Activated naive CD4-positive, alpha-beta T cell treated with anti-CD3 and anti-CD28 coated beads, Interleukin-2, amount 10 ng/mL, durations not matched to agents 7 days and 5 days (primary cell): ENCODE measurements around the gene UNC119B.

Experiments
- CTCF ChIA-PET: fragments of 350-600 bp; sonication (Branson Sonifier 250); formaldehyde crosslinking; loops from one replicate; lab custom pipeline; 2021; ENCODE audit warnings: antibody characterized with exemption; lab: Charles Lee
- DNase-seq: peaks from one replicate; pipeline ENCODE4 v3.0.0-alpha.2; 2020
- H3K27ac Mint-ChIP-seq: one replicate; pipeline ENCODE4 v1.8.0; 2021; ENCODE audit warnings: mild to moderate bottlenecking, moderate library complexity, mixed read lengths
- H3K27me3 Mint-ChIP-seq: one replicate; pipeline ENCODE4 v1.8.0; 2021; ENCODE audit warnings: mild to moderate bottlenecking, mixed read lengths
- H3K36me3 Mint-ChIP-seq: one replicate; pipeline ENCODE4 v1.8.0; 2021; ENCODE audit warnings: mixed read lengths
- H3K4me1 Mint-ChIP-seq: one replicate; pipeline ENCODE4 v1.8.0; 2021; ENCODE audit warnings: mixed read lengths
- H3K4me3 Mint-ChIP-seq: one replicate; pipeline ENCODE4 v1.8.0; 2021; ENCODE audit warnings: mild to moderate bottlenecking, moderate library complexity, mixed read lengths
- H3K9me3 Mint-ChIP-seq: one replicate; pipeline ENCODE4 v1.8.0; 2021; ENCODE audit warnings: mixed read lengths

Gene UNC119B

DNA sequence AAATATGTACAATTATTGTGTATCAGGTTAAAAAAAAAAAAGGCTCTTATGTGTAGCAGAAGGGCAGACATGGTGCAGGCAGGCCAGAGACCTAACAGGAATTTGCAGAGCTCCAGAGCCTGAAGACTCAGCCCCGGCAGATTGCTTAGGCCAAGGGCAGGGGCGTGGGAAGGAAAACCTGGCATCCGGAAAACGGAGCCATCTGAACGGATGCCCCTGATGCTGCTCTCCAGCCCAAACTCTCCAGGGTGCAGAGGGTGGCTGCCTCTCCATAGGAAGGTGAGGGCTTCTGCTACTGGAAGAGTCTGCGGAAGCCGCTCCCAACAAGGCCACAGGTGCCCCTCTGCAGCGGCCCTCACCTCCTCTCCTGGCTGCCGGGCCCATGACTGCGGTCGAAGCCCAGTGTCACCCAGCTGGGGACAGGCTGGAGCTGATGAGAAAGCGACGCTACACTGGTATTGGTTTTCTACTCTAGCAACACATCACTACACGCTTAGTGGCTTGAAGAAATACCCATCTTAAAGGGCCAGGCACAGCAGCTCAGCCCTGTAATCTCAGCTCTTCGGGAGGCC, 34.8 kb downstream of the UNC119B start:
- no peaks in the 10 kb centered on the region for H3K36me3 Mint-ChIP-seq

DNA sequence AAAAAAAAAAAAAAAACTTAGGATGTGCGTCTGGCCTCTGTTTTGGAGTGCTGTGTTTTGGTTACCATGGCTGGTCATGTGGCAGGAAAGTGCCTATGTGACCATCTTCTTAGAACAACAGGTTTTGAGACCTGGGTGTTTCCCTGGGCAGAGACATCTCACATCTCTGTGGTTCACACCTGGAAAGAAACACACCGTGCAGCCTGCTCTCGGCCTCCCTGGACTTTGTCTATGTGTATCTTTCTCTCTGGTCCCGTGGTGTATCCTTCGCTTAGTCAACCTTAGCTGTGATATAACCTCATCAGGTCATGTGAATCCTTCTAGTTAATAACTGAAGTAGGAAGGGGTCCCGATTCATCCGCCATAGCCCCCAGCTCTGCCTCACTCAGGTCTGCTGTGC, 38.0 kb downstream of the UNC119B start:
- no peaks in the 10 kb centered on the region for H3K4me1 Mint-ChIP-seq
- H3K4me3 Mint-ChIP-seq: no peak overlapping the region
- H3K27ac Mint-ChIP-seq: no peak overlapping the region
- no peaks in the 10 kb centered on the region for H3K36me3 Mint-ChIP-seq
- CTCF ChIA-PET: interaction anchor here (0.6 kb wide), 1 partner anchor 19 kb away, joined by 3 read pairs; no protein-coding TSS in a partner anchor
- no peak for DNase-seq
- peaks cover 11% of the 10 kb centered on the region for H3K27me3 Mint-ChIP-seq
- H3K9me3 Mint-ChIP-seq: no peaks in the 10 kb centered on the region

More for the DNA sequence above, 34.8 kb downstream of the UNC119B start:
- no peaks in the 10 kb centered on the region for H3K27me3 Mint-ChIP-seq
- H3K9me3 Mint-ChIP-seq: no peaks in the 10 kb centered on the region
- CTCF ChIA-PET: no interaction called here
- no peak overlapping the region for H3K27ac Mint-ChIP-seq
- no peak overlapping the region for H3K4me3 Mint-ChIP-seq
- H3K4me1 Mint-ChIP-seq: no peaks in the 10 kb centered on the region
- no peak for DNase-seq

DNA sequence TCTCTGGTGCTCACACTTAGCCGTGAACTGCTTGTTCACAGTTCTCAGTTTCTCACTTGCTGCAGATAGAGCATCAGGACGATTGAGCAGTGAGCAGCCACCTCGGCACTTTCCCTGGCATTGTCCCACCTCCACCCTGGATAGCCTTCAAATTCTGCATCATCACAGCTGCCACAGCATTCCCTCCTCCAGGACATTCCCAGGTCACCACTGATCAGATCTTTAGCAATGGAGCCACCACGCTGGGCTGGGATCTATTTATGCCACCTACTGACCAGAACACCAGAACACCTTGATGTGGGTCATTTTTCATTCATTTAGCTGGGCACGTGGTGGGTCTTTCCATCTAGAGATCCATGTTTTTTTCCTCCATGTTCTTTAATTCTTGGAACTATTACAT, 39.0 kb downstream of the UNC119B start:
- H3K9me3 Mint-ChIP-seq: no peaks in the 10 kb centered on the region
- no peak for DNase-seq
- H3K27me3 Mint-ChIP-seq: peaks cover 11% of the 10 kb centered on the region
- CTCF ChIA-PET: no interaction called here
- no peak overlapping the region for H3K4me3 Mint-ChIP-seq
- H3K4me1 Mint-ChIP-seq: no peaks in the 10 kb centered on the region
- H3K36me3 Mint-ChIP-seq: no peaks in the 10 kb centered on the region
- no peak overlapping the region for H3K27ac Mint-ChIP-seq

DNA sequence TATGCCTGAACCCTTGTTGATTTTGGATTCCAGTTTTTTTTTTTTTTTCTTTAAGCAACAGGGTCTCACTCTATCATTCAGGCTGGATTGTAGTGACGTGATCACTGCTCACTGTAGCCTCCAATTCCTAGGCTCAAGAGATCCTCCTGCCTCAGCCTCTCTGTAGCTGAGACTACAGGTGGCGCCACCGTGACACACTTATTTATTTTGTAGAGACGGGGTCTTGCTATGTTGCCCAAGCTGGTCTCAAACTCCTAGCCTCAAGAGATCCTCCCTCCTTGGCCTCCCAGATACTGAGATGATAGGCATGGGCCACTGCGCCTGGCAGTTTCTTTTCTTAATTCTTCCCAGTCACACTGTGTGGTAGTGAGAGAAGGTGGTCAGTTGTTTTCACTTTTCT, 40.5 kb downstream of the UNC119B start:
- DNase-seq: no peak
- Mint-ChIP-seq H3K27ac (no peak overlapping the region), H3K4me3 (no peak overlapping the region), H3K4me1 (no peaks in the 10 kb centered on the region), H3K27me3 (peaks cover 22% of the 10 kb centered on the region), H3K9me3 (peaks cover 7% of the 10 kb centered on the region), H3K36me3 (no peaks in the 10 kb centered on the region)
- CTCF ChIA-PET: interaction anchor here (0.6 to 1.5 kb wide), 3 partner anchors 92 to 225 kb away, joined by 3 to 10 read pairs (median 3); no protein-coding TSS in a partner anchor

DNA sequence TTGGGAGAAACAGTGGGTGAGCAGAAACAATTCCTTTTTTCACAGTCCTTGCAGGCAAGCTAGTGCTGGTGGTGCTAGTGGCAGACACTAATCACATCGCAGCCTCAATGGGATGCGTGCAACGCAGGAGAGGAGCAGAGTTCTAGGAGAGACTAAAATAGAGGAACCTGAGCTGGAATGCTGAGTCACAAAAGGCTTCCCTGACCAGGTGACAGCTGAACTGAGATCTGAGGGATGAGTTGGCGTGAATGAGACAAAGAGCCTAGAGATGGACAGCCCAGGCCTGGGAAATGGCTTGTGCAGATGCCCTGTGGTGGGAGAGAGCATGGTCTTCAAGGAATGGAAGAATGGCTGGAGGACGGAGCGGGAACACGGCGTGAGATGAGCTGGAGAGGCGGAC, 41.1 kb downstream of the UNC119B start:
- CTCF ChIA-PET: interaction anchor here (0.6 to 1.5 kb wide), 3 partner anchors 22 to 225 kb away, joined by 3 to 10 read pairs (median 3); no protein-coding TSS in a partner anchor
- no peak overlapping the region for H3K27ac Mint-ChIP-seq

DNA sequence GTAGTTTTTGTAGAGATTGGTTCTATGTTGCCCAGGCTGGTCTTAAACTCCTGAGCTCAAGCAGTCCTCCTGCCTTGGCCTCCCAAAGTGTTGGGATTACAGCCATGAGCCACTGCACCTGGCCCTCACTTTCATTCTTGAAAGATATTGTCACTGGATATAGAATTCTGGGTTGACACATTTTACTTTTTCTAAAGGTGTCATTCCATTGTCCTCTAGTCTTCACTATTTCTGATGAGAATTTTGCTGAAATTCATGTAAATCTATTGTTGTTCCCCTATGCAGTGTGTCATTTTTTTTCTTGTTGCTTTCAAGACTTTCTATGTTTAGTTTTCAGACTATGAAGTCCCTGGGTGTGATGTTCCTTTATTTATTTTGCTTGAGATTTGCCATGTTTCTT, 44.5 kb downstream of the UNC119B start:
- H3K4me3 Mint-ChIP-seq: no peak overlapping the region

More for the DNA sequence above, 41.1 kb downstream of the UNC119B start:
- Mint-ChIP-seq H3K4me1 (no peaks in the 10 kb centered on the region), H3K9me3 (peaks cover 7% of the 10 kb centered on the region), H3K4me3 (no peak overlapping the region), H3K36me3 (no peaks in the 10 kb centered on the region), H3K27me3 (peaks cover 22% of the 10 kb centered on the region)
- DNase-seq: no peak

DNA sequence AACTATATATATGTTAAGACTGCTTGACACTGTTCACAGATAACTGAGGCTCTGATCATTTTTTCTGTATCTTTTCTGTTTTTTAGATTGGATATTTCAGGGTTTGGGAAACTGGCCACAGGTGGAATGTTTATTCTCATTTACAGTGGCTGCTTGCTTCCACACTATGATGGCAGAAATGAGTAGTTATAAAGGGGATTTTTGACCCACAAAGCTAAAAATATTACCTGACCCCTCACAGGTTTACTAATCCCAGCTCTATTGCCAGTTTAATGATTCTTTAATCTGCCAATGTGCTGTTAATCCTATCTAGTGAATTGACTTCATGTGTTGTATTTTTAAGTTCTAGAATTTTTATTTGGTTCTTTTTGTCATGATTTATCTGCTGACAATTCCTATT, 45.0 kb downstream of the UNC119B start:
- Mint-ChIP-seq H3K9me3 (peaks cover 7% of the 10 kb centered on the region), H3K4me3 (no peak overlapping the region), H3K36me3 (no peaks in the 10 kb centered on the region), H3K27ac (no peak overlapping the region), H3K4me1 (peaks cover 11% of the 10 kb centered on the region), H3K27me3 (peaks cover 22% of the 10 kb centered on the region)
- no peak for DNase-seq
- CTCF ChIA-PET: no interaction called here

More for the DNA sequence above, 44.5 kb downstream of the UNC119B start:
- CTCF ChIA-PET: no interaction called here
- H3K27me3 Mint-ChIP-seq: peaks cover 22% of the 10 kb centered on the region
- H3K27ac Mint-ChIP-seq: no peak overlapping the region
- no peak for DNase-seq
- H3K36me3 Mint-ChIP-seq: no peaks in the 10 kb centered on the region
- H3K4me1 Mint-ChIP-seq: peaks cover 7% of the 10 kb centered on the region
- peaks cover 7% of the 10 kb centered on the region for H3K9me3 Mint-ChIP-seq

DNA sequence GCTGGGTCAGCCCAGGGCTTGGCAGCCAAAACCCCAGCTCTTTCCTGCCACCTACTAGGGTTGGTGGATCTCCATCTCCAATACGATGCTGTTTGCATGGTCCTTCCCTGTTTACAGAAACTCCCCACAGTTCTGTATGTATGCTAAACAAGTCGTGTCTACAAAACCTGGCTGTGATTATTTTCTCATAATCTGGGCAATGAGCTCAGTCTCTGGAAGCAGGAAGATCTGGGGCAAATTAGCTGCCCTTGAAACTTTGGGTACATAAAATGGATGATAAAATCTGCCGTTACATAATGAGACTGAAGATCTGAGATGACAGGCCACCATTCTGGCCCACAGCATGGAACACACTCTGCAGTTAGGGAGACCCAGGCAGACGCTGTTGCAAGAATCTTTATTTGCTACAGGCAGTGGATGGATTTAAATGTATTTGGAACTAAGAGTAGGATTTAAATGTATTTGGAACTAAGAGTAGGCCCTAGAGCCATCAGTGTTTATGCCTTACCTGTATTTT, 47.0 kb downstream of the UNC119B start:
- no peak for DNase-seq
- H3K27ac Mint-ChIP-seq: no peak overlapping the region
- H3K27me3 Mint-ChIP-seq: peaks cover 13% of the 10 kb centered on the region
- peaks cover 18% of the 10 kb centered on the region for H3K4me1 Mint-ChIP-seq
- H3K36me3 Mint-ChIP-seq: no peaks in the 10 kb centered on the region
- CTCF ChIA-PET: interaction anchor here (0.6 to 1.2 kb wide), 4 partner anchors 108 to 390 kb away, joined by 3 to 5 read pairs (median 3); no protein-coding TSS in a partner anchor
- peaks cover 7% of the 10 kb centered on the region for H3K9me3 Mint-ChIP-seq
- no peak overlapping the region for H3K4me3 Mint-ChIP-seq

DNA sequence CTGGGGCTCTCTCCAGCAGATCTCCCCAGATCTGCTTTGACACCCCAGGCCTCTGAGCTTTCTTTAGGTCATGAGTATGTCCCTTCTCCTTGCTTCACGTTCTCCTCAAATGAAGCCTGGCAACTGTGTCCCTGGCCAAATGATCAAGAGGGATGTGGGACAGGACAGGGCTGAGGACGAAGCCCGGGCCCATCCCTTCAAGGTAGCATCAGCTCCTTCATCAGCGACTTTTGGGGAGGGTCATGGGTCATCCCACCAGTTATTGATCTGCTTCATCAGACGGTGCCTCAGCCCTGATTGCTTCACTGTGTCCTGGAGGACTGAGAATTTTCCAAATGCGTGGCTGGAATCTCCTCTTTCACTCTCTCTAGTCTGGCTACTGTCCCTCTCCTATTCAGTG, 47.7 kb downstream of the UNC119B start:
- CTCF ChIA-PET: interaction anchor here (0.7 to 1.2 kb wide), 3 partner anchors 109 to 391 kb away, joined by 3 to 5 read pairs (median 3); no protein-coding TSS in a partner anchor
- Mint-ChIP-seq H3K4me1 (peaks cover 19% of the 10 kb centered on the region), H3K9me3 (peaks cover 7% of the 10 kb centered on the region), H3K27me3 (peaks cover 11% of the 10 kb centered on the region), H3K4me3 (no peak overlapping the region), H3K36me3 (peaks cover 3% of the 10 kb centered on the region), H3K27ac (no peak overlapping the region)
- no peak for DNase-seq

DNA sequence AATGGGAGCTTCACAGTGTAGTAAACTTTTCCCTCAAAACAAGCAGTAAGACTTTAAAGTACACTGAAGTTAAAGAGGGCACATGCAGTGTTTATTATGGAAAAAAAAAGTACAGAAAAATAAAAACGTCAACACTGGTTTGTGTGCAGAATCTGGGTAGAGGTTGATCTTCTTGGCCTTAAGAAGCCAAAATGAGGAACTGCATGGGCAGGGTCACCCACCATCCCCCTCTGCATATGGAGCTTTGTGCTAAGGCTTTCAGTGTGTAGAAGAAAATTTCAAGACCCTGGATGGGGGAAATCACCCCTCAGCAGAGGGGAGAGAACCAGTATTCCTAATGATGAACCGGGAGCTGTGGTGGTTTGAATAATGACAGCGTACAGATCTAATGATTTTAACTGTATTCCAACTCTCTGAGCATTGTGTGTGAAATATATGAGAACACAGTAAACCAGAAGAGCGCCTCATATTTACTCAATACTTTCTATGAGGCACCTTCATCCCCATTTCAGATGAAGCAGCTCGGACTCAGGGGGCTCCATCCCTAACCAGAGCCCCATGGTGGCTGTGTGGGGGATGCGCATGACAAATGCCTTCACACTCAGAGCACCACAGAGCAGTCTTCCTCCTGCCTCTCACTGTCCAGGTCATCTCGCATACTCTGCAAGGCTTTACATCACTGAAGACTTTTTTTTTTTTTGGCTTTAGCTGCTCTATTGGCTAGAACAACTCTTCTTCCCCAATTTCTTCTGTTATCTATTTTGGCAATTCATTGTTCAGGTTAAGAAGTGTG, 48.7 kb downstream of the UNC119B start:
- CTCF ChIA-PET: no interaction called here
- Mint-ChIP-seq H3K4me3 (no peak overlapping the region), H3K4me1 (peaks cover 23% of the 10 kb centered on the region), H3K27ac (no peak overlapping the region), H3K27me3 (peaks cover 11% of the 10 kb centered on the region), H3K36me3 (peaks cover 4% of the 10 kb centered on the region), H3K9me3 (peaks cover 7% of the 10 kb centered on the region)
- no peak for DNase-seq

DNA sequence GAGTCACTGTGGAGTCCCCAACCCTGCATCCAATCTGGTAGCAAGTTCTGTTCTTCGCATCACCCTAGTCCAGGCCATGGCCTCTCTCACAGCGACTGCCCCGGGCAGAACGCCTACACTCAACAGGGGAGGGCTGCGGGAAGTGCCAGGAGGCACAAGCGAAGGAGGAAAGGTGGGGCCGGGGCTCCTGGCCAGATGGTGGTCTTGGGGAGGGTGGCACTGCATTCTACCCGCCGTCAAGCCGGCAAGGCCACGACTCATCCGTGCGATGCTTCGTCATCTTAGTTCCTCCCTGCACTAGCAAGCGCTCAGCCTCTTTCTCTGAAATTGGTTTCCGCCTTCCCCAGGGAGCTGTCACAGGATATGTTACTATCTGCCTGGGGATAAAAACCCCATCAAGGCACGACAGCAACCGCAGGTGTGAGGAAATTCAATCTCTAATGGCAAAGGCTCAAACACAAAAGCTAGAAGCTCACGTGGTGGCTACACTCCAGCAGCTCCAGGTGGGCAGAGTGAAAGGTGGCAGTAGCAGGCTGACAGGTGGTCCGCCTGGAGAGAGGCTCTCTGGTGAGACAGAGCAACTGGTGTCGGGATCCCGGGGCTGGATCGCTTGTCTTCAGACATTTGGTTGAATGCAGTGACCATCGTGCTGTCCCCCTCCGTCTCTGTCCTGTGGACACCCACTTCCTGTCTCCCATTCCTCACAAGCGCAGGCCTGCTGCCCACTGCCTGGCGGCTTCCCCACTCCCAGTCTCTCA, 49.5 kb downstream of the UNC119B start:
- CTCF ChIA-PET: no interaction called here
- H3K9me3 Mint-ChIP-seq: peaks cover 7% of the 10 kb centered on the region
- peak; percentile 26 for DNase-seq
- peaks cover 8% of the 10 kb centered on the region for H3K36me3 Mint-ChIP-seq
- peaks cover 23% of the 10 kb centered on the region for H3K4me1 Mint-ChIP-seq
- no peak overlapping the region for H3K4me3 Mint-ChIP-seq
- peaks cover 6% of the 10 kb centered on the region for H3K27me3 Mint-ChIP-seq
- peak overlapping the region; percentile 90 for H3K27ac Mint-ChIP-seq

DNA sequence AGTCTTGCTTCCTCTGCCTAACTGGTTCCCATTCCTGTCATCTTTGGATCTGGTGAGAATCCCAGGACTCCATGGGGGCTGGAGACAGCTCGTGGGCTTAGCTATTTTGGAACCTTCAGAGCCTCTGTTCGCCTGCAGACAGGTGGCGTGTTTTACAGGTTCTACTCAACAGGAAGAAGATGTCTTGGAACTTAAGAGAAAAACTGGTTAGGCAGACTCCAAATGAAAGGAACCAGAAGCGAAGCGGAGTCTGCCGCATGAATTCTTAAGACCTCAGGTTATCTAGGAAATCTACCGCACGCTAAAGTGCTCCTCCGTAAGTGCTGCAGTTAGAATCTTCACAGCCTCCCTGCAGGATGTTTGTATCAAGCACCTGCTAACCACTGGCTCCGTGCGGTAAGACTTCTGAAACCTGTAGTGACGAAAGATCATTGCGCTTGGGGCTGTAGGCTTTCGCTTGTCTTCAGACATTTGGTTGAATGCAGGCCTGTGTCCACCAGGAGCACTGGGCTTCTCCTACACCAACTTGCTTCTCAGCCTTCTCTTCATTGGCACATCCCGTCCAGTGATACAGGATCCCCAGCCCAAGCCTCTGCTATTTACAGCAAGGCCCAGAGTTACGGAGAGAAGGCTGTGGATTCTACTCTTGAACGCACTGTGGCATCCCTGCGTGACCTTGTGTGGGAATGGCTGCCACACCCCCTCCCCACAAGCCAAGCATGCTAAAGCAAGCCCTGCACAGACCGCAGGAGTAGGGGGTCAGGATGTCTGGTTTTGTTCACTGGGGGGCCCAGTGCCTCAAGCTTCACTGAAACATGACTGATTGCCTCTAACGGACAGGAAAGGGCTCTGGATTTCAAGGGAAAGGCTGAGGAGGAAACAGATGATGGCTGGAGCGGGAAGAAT, 50.3 kb downstream of the UNC119B start:
- DNase-seq: peak; percentile 65
- Mint-ChIP-seq H3K4me1 (peaks cover 23% of the 10 kb centered on the region), H3K36me3 (peaks cover 9% of the 10 kb centered on the region), H3K9me3 (peaks cover under 1% of the 10 kb centered on the region), H3K4me3 (peak overlapping the region; percentile 20), H3K27ac (peak overlapping the region; percentile 90), H3K27me3 (no peaks in the 10 kb centered on the region)
- CTCF ChIA-PET: interaction anchor here (1.1 kb wide), 1 partner anchor 84 kb away, joined by 3 read pairs; no protein-coding TSS in a partner anchor

DNA sequence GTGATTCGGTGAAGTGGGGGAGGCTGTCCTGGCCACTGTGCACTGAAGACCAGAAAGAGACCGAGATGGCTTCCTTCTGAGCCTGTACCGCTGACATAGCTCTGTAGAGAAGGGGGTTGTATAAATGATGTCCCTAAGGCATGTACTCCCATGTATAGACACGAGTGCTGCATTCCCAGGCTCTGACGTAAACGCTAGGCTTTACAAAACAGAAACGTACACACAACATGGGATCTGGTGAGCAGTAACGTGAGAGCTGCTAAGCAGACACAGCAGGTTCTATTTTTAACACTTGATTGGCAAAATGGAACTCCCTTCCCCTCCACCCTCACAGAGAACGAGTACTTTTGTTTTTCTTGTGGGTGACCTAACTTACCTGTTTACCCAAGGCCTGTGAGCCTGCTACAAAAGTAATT, 51.3 kb downstream of the UNC119B start:
- CTCF ChIA-PET: interaction anchor here (1.1 kb wide), 1 partner anchor 83 kb away, joined by 3 read pairs; no protein-coding TSS in a partner anchor
- Mint-ChIP-seq H3K27ac (peak overlapping the region; percentile 90), H3K4me1 (peaks cover 23% of the 10 kb centered on the region), H3K36me3 (peaks cover 13% of the 10 kb centered on the region), H3K27me3 (no peaks in the 10 kb centered on the region), H3K4me3 (no peak overlapping the region), H3K9me3 (no peaks in the 10 kb centered on the region)
- DNase-seq: no peak
